ENCODE results near the gene SEPTIN8. TPM values are rescaled to one million over a fixed set of nuclear protein-coding genes. Genes with fewer than 3 reads are reported as not detected.

The SEPTIN8 gene
- total and polyA plus RNA-seq, 4 experiments from 2014 or later: 1.1 to 13.8 (median 8.0) TPM

DNA sequence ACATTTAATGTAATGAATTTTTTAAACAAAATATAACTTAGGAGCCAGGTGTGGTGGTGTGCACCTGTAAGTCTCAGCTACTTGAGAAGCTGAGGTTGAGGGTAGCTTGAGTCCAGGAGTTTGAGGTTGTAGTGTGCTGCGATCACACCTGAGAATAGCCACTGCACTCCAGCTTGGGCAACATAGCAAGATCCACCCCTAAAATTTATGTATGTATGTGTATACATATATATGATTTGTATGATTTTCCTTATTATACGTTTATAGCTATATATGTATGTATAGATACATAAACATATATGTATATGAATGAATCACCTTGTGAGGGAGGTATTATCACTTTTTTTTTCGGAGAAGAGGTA, 30.5 kb downstream of the SEPTIN8 start:
- intact Hi-C loops (cut with micrococcal nuclease): loop anchor here (2.0 to 5.0 kb wide), 3 partner anchors 30 to 121 kb away; partner anchors contain the start of genes GDF9, SEPTIN8 and UQCRQ
- Mint-ChIP-seq H3K36me3 (peaks cover 0 to 9% of the 10 kb centered on the region in 2 donors), H3K9me3 (no peaks in the 10 kb centered on the region), H3K4me3 (peak overlapping the region; percentile 78 to 87 (median 85)), H3K27ac (peak overlapping the region; percentile 70 to 89 (median 79)), H3K4me1 (peaks cover 7 to 24% (median 14%) of the 10 kb centered on the region in 4 donors), H3K27me3 (no peaks in the 10 kb centered on the region)
- peaks cover 7% of the 10 kb centered on the region for H3K4me1 ChIP-seq (ENCODE audit: insufficient read depth, low read length)
- DNase-seq: no peak
- H3K27me3 ChIP-seq (ENCODE audit: insufficient read depth, low read length): no peaks in the 10 kb centered on the region
- H3K9me3 ChIP-seq (ENCODE audit: control insufficient read depth in 1 of 2, low read length in 2 of 2): no peaks in the 10 kb centered on the region
- peak overlapping the region in 1 of 2 donors; percentile 58 for H3K4me3 ChIP-seq (ENCODE audit: low read length in 2 of 2)
- POLR2A ChIA-PET (ENCODE audit: partially characterized antibody): interaction anchor here (0.7 to 5.8 kb wide), 17 partner anchors 9 to 1992 kb away, joined by 3 to 91 read pairs (median 6); partner anchors contain the start of genes AFF4, CAMLG, HSPA4 and IRF1
- CTCF ChIA-PET (ENCODE audit: partially characterized antibody): interaction anchor here (0.6 to 3.2 kb wide), 9 partner anchors 10 to 256 kb away, joined by 3 to 55 read pairs (median 4); partner anchors contain the start of genes IRF1 and KIF3A
- no peaks in the 10 kb centered on the region for H3K36me3 ChIP-seq (ENCODE audit: insufficient read depth, low read length)
- H3K27ac ChIP-seq (ENCODE audit: low read depth, low read length): peak overlapping the region; percentile 61

DNA sequence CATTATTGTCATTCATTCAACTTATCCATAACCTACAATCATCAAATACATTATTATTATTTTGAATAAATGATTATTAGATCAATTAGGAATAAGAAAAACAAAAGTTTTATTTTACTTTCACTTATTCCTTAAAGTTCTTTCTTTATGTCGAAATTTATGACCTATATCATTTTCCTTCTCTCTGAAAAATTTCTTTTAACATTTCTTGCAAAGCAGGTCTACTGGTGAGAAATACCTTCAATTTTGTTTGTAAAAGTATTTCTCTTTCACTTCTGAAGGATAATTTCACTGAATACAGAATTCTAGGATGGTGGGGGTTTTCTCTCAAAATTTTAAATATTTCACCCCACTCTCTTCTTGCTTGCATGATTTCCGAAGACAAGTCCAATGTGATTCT, 32.4 kb downstream of the SEPTIN8 start:
- no peak for DNase-seq
- H3K9me3 Mint-ChIP-seq: no peaks in the 10 kb centered on the region
- no peaks in the 10 kb centered on the region for H3K36me3 Mint-ChIP-seq
- peak overlapping the region in 1 of 7 donors; percentile 32 for H3K27ac Mint-ChIP-seq
- Histone ChIP-seq H3K9me3 (ENCODE audit: control insufficient read depth in 1 of 2, low read length in 2 of 2) (no peaks in the 10 kb centered on the region), H3K27ac (ENCODE audit: low read depth, low read length) (no peak overlapping the region), H3K27me3 (ENCODE audit: insufficient read depth, low read length) (no peaks in the 10 kb centered on the region), H3K36me3 (ENCODE audit: insufficient read depth, low read length) (no peaks in the 10 kb centered on the region), H3K4me1 (ENCODE audit: insufficient read depth, low read length) (peaks cover 7% of the 10 kb centered on the region), H3K4me3 (ENCODE audit: low read length in 2 of 2) (no peak overlapping the region)
- H3K4me3 Mint-ChIP-seq: no peak overlapping the region
- intact Hi-C loops (cut with micrococcal nuclease): loop anchor here (5.0 kb wide), 1 partner anchor 123 kb away; the partner anchor contains the start of genes GDF9 and UQCRQ
- peaks cover 0 to 15% (median 7%) of the 10 kb centered on the region in 4 donors for H3K4me1 Mint-ChIP-seq
- no peaks in the 10 kb centered on the region for H3K27me3 Mint-ChIP-seq
- POLR2A ChIA-PET (ENCODE audit: partially characterized antibody): no interaction called here
- CTCF ChIA-PET (ENCODE audit: partially characterized antibody): no interaction called here

DNA sequence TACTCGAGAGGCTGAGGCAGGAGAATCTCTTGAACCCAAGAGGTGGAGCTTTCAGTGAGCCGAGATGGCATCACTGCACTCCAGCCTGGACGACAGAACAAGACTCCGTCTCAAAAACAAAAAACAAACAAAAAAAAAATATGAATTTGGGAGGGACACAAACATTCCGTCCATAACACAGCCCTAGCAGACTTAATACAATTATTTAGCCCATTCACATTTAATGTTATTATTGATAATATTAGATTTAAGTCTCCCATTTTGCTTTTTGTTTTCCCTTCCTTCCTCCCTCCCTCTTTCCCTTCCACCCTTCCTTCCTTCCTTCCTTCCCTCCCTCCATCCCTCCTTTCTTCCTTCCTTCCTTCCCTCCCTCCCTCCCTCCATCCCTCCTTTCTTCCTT, 34.4 kb downstream of the SEPTIN8 start:
- CTCF ChIA-PET (ENCODE audit: partially characterized antibody): no interaction called here

DNA sequence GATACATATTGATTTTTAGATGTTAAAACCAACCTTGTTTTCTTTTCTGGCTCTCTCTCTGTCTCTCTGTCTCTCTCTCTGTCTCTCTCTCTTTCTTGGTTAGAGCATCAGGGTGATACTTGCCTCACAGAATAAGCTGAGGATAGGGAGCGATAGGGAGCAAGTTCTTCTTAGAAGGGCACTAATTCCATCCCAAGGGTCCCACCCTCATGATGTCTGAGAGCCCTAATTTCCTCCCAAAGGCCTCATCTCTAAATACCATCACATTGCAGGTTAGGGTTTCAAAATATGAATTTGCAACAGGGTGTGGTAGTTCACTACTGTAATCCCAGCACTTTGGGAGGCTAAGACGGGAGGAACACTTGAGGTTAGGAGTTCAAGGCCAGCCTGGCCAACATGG, 34.9 kb downstream of the SEPTIN8 start:
- Histone ChIP-seq H3K9me3 (ENCODE audit: control insufficient read depth in 1 of 2, low read length in 2 of 2) (no peaks in the 10 kb centered on the region), H3K27ac (ENCODE audit: low read depth, low read length) (no peak overlapping the region), H3K4me1 (ENCODE audit: insufficient read depth, low read length) (peaks cover 6% of the 10 kb centered on the region), H3K4me3 (ENCODE audit: low read length in 2 of 2) (no peak overlapping the region), H3K36me3 (ENCODE audit: insufficient read depth, low read length) (no peaks in the 10 kb centered on the region), H3K27me3 (ENCODE audit: insufficient read depth, low read length) (no peaks in the 10 kb centered on the region)
- intact Hi-C loops (cut with micrococcal nuclease): no loop called here
- DNase-seq: no peak
- Mint-ChIP-seq H3K4me1 (peaks cover 11 to 13% (median 12%) of the 10 kb centered on the region in 4 donors), H3K27me3 (no peaks in the 10 kb centered on the region), H3K4me3 (no peak overlapping the region), H3K9me3 (no peaks in the 10 kb centered on the region), H3K27ac (no peak overlapping the region), H3K36me3 (peaks cover 0 to 4% of the 10 kb centered on the region in 2 donors)
- CTCF ChIA-PET (ENCODE audit: partially characterized antibody): no interaction called here
- POLR2A ChIA-PET (ENCODE audit: partially characterized antibody): no interaction called here

More for the DNA sequence above, 34.4 kb downstream of the SEPTIN8 start:
- peaks cover 5% of the 10 kb centered on the region for H3K4me1 ChIP-seq (ENCODE audit: insufficient read depth, low read length)
- no peaks in the 10 kb centered on the region for H3K36me3 ChIP-seq (ENCODE audit: insufficient read depth, low read length)
- no peak overlapping the region for H3K4me3 Mint-ChIP-seq
- no peak overlapping the region for H3K27ac ChIP-seq (ENCODE audit: low read depth, low read length)
- POLR2A ChIA-PET (ENCODE audit: partially characterized antibody): no interaction called here
- H3K4me3 ChIP-seq (ENCODE audit: low read length in 2 of 2): no peak overlapping the region
- H3K27ac Mint-ChIP-seq: no peak overlapping the region
- H3K36me3 Mint-ChIP-seq: no peaks in the 10 kb centered on the region
- intact Hi-C loops (cut with micrococcal nuclease): no loop called here
- no peaks in the 10 kb centered on the region for H3K27me3 Mint-ChIP-seq
- peaks cover 7 to 9% (median 9%) of the 10 kb centered on the region in 4 donors for H3K4me1 Mint-ChIP-seq
- H3K27me3 ChIP-seq (ENCODE audit: insufficient read depth, low read length): no peaks in the 10 kb centered on the region
- no peaks in the 10 kb centered on the region for H3K9me3 ChIP-seq (ENCODE audit: control insufficient read depth in 1 of 2, low read length in 2 of 2)
- H3K9me3 Mint-ChIP-seq: no peaks in the 10 kb centered on the region
- no peak for DNase-seq

DNA sequence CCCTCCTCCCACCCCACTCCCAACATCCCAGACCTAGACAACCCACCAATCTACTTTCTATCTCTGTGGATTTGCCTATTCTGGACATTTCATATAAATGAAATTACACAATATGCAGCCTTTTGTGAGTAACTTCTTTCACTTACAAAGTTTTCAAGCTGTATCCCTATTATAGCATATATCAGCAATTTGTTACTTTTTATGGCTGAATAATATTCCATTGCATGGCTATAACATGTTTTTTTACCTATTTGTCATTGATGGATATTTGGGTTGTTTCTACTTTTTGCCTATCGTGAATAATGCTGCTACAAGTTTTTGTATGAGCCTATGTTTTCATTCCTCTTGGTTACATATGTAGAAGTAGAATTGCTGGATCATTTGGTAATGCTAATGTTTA, 37.8 kb downstream of the SEPTIN8 start:
- H3K4me3 ChIP-seq (ENCODE audit: low read length in 2 of 2): no peak overlapping the region
- DNase-seq: no peak
- Mint-ChIP-seq H3K9me3 (no peaks in the 10 kb centered on the region), H3K27me3 (no peaks in the 10 kb centered on the region), H3K27ac (peak overlapping the region in 1 of 7 donors; percentile 94), H3K4me3 (no peak overlapping the region), H3K4me1 (peaks cover 25 to 31% (median 26%) of the 10 kb centered on the region in 4 donors), H3K36me3 (peaks cover 0 to 4% of the 10 kb centered on the region in 2 donors)
- POLR2A ChIA-PET (ENCODE audit: partially characterized antibody): interaction anchor here (0.7 to 3.5 kb wide), 2 partner anchors 10 to 249 kb away, joined by 3 to 91 read pairs; partner anchors contain the start of genes CCNI2 and IRF1
- no peaks in the 10 kb centered on the region for H3K9me3 ChIP-seq (ENCODE audit: control insufficient read depth in 1 of 2, low read length in 2 of 2)
- no peaks in the 10 kb centered on the region for H3K27me3 ChIP-seq (ENCODE audit: insufficient read depth, low read length)
- intact Hi-C loops (cut with micrococcal nuclease): loop anchor here (10.0 kb wide), 1 partner anchor 184 kb away; the partner anchor contains the start of gene RAD50
- peaks cover 20% of the 10 kb centered on the region for H3K4me1 ChIP-seq (ENCODE audit: insufficient read depth, low read length)
- peaks cover under 1% of the 10 kb centered on the region for H3K36me3 ChIP-seq (ENCODE audit: insufficient read depth, low read length)
- H3K27ac ChIP-seq (ENCODE audit: low read depth, low read length): no peak overlapping the region
- CTCF ChIA-PET (ENCODE audit: partially characterized antibody): interaction anchor here (3.5 to 5.4 kb wide), 2 partner anchors 8 to 81 kb away, joined by 17 to 55 read pairs; partner anchors contain the start of gene CCNI2

DNA sequence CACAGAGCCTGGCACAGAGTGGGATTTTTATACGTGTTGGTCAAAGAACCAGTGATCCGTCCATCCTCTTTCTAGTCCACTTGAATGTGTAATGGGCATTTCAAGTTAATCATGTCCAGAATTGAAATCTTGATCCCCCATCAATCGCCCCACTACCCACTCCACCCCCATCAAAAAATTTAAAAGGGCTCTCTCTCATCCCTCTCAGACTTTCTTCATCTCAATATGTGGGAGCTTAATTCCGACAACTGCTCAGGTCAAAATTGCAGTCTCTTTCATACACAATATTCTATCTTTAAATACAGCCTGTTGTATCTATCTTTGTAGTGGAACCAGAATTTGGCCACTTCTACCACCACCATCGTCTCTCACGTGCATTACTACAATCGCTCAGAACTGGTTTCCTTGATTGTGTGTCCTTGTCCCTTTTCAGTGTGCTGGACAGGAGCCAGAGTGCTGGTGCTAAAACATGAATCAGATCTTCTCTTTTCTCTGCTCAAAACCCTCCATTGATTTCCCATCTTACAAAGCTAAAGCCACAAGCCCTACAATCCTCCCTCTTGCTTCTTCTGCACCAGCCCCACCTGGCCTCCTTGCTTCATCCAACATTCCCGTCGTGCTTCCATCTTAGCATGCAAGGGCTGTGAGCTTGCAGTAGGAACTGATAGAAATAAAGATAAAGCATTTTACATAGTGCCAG, 38.9 kb downstream of the SEPTIN8 start:
- POLR2A ChIA-PET (ENCODE audit: partially characterized antibody): interaction anchor here (0.5 to 3.5 kb wide), 22 partner anchors 10 to 369 kb away, joined by 3 to 91 read pairs (median 5); partner anchors contain the start of genes AFF4, CCNI2, HSPA4 and IRF1
- Mint-ChIP-seq H3K4me1 (peaks cover 27 to 31% (median 29%) of the 10 kb centered on the region in 4 donors), H3K4me3 (peak overlapping the region; percentile 91 to 98 (median 94)), H3K27ac (peak overlapping the region; percentile 93 to 95 (median 94)), H3K36me3 (peaks cover 8 to 12% of the 10 kb centered on the region in 2 donors), H3K27me3 (no peaks in the 10 kb centered on the region), H3K9me3 (no peaks in the 10 kb centered on the region)
- CTCF ChIA-PET (ENCODE audit: partially characterized antibody): interaction anchor here (1.0 to 5.4 kb wide), 10 partner anchors 9 to 241 kb away, joined by 3 to 55 read pairs (median 4); partner anchors contain the start of gene CCNI2
- Histone ChIP-seq H3K4me1 (ENCODE audit: insufficient read depth, low read length) (peaks cover 20% of the 10 kb centered on the region), H3K27me3 (ENCODE audit: insufficient read depth, low read length) (no peaks in the 10 kb centered on the region), H3K9me3 (ENCODE audit: control insufficient read depth in 1 of 2, low read length in 2 of 2) (no peaks in the 10 kb centered on the region), H3K27ac (ENCODE audit: low read depth, low read length) (peak overlapping the region; percentile 68), H3K4me3 (ENCODE audit: low read length in 2 of 2) (peak overlapping the region in 1 of 2 donors; percentile 79), H3K36me3 (ENCODE audit: insufficient read depth, low read length) (peaks cover 9% of the 10 kb centered on the region)
- no peak for DNase-seq
- intact Hi-C loops (cut with micrococcal nuclease): loop anchor here (1.0 to 10.0 kb wide), 5 partner anchors 9 to 313 kb away; partner anchors contain the start of genes CCNI2, RAD50 and SEPTIN8

All from CD4-positive, alpha-beta memory T cell (primary cell).